Measurements from ENCODE around the gene MXD4.
"Not testable (repeated sequence)": the region's sequence is repeated elsewhere in the genome, so short reads cannot be mapped to it uniquely, and the experiment has no call there.

MXD4 gene

DNA sequence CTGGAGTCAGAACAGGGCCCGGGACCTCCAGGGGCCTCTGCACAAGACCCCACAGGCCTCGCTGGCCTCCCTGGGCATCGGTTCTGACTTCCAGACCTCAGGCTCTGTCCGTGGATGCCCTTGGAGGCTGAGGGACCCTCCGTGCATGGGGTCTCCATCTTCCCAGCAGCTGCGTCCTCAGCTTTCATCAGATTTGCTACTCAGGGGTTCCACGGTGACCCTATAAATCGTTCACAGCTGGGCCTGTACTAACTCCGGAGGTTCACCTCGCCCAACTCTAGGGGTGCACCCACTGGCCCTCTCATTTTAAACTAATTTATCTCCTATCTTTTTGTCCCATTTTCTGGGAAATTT, 13.1 kb upstream of the MXD4 start:
- DNase-seq (ENCODE audit: low read depth) = not testable (repeated sequence)

DNA sequence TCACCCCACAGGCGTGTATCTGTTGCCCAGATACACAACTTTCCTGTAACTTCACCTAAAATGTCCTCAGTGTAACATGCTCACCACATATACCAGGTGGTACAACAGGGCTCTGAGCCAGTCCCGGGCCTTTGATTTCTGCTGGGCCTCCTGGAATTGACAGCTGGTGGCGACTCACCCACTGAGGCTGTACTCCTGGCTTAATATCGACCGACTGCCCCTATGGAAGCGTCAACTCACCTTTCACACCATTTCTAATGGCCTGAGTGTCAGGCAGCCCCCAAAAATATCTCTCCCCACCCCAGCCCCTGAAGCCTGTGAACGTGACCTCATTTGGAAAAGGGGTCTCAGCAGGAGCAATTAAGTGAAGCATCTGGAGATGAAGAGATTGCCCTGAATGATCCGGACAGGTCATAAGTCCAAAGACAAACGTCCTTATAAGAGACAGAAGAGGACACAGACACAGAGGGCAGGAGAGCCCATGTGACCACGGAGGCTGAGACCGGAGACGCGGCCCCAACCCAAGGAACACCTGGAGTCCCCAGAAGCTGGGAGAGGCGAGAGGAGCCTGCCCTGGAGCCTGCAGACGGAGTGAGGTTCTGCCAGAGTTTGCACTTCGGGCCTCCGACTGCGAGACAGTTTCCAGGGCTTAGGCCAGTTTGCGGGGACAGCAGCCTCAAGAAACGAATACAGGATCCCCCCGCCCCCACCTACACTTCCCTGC, 12.6 kb upstream of the MXD4 start:
- no peak for DNase-seq (ENCODE audit: low read depth)

DNA sequence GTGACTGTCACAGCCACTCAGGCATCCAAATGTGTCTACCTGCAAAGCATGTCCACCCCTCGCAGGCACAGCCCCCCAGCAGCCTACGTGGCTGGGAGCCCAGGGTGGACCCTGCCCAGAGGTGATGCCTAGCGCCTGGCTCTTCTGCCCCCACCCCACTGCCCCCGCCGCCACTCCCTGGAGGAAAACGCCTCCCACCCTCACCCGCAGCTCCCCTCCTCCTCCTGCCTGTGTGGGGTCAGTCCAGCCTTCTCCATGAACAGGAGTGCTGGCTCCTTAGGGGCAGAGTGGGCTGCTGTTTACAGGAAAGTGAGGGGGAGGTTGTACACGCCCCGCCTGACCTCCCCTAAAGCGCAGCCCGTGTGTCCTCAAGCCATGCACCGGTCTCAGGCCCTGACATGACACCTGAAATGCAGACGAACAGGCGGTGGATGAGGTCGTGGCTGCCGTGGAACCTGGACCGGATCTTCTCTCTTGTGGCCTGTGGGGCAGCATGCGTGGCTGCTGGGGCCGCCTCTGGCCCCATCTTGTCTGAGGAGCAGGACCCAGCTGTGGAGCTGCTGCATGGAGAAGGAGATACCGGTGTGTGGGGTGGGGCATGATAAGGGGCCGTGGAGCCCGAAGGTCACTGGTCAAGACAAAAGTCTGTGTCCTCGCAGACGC, 11.9 kb upstream of the MXD4 start:
- DNase-seq (ENCODE audit: low read depth) = no peak

DNA sequence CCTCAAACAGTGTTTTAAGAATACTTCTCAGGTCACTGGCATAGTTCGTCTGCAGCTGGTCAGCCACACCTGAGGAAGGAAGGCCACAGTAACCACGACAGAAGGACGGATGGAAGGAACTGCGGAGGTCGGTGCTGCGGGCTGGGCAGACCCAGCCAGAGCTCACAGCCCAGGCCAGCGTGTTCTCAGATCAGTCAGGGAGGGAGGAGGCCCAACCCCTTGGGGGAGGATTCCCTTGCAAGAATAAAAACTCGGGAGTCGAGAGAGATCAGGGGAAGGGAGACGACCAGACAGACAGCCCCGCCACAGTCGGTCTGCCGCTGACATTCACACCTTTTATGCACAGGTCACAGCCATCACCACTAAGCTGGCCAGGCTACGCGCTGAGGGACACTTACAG, 11.3 kb upstream of the MXD4 start:
- no peak for DNase-seq (ENCODE audit: low read depth)

DNA sequence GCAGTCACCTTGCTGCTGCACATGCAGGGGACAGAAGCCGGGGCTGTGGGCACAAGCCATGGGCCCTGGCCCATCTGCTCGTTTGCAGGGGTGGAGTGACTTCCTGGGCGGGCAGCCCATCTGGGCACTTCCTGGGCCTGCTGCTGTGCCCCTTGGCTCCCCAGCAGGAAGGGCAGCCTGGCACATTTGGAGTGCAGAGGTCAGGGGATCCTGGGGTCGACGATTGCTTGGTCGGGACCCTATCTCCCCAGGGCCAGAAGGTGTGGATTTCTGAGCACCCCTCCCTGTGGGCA, 10.9 kb upstream of the MXD4 start:
- DNase-seq (ENCODE audit: low read depth) = no peak

DNA sequence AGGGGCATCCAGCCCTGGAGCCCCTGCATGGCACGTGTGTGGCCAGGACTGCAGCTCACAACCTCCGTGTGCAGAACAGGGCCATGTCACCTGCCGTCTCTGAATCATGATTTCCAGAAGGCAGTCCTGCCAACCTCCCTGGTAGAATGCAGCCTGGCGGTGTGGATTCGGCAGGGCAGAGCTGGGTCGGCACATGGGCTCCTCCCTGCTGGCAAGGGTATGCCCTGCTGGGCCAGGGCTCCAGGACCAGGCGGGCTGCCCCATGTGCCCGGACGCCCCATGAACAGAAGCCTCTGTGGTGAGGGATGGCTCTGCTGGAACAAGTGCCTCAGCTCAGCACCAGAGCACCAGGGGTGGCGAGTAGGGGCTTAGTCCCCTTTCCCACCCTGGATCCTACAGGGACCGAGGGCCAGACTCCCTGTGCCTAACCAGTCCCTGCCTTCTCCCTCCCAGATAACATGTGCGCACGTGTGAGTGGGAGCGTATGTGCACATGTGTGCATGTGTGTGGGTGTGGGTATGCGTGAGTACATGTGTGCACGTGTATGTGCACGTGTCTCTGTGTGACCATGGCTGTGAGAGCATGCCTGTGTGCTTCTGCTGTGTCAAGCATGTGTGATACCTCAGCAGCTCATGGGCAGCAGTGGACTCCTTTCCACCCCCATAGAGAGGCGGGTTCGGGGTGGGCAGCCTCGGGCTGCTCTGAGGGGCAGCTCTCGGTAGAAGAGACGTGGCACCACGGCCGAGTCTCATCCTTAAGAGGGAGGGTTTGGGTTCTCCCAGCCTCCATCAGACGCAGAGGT, 10.3 kb upstream of the MXD4 start:
- no peak for DNase-seq (ENCODE audit: low read depth)

DNA sequence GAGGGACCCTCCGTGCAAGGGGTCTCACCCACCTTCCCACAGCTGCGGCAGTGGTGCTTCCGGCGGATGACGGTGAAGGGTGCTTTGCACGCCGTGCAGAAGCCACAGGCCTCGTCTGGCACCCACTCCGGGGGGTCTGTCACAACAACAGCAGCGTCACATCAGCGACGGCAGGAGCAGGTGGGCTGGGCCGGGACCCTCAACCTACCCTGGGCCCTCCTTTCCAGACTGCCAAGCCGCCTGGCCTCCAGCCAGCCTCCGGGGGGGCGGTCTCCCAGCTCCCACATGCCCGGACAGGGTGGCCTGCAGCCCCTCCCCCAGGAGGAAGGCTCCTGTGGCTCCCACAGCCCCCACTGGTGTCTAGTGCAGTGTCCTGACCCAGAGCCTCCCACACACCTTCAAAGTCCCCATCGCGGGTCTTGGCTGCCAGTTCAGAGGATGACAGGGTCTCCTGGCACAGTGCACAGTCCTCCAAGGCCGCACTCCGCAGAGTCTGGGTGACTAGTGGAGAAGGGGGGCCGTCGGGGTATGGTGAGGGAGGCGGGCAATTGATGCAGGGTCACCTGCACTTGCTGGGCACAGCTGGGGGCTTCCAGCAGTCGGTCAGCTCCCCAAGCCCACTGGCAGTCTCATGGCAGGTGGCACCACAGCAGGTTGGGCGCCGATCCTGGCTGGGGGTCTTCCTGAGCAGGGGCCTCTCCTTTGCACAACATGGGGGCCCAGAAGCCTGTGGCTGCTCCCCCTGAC, 9.5 kb upstream of the MXD4 start:
- no peak for DNase-seq (ENCODE audit: low read depth)

DNA sequence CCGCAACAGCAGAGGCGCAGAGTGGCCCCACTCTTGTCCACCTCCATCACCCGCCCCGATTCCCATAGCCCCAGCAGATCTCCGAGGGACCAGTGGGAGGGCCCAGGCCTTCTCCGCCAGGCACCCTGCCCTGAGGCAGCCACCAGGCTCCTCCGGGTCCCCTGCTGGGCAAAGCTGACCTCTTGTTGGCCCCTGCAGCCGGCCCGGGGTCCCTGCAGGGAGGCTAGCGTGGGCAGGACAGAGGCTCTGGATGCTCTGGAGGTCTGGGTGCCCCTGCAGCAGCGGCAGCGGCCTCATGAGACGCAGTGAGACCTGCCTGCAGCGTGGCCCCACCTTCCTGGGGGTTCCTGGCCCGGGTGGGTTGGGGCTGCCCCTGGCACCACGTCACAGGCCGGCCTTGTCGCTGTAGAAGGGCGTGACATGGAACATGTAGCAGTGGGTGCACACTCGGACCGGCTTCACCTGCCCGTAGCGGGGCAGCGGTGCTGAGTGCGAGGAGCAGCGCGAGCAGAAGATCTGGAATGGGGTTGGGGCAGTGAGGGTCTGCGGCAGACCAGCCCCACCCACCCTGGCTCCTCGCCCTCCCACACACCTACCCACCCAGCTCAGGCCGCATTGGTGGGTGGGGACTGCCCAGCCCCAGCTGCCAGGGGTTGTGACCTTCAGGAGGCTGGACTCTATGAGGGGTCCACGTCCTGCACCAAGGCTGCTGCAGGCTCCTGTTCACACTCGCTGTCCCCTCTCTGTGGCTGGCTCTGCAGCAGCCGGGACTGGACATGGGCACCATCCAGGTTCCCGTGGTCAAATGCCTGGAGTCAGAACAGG, 8.6 kb upstream of the MXD4 start:
- no peak for DNase-seq (ENCODE audit: low read depth)

DNA sequence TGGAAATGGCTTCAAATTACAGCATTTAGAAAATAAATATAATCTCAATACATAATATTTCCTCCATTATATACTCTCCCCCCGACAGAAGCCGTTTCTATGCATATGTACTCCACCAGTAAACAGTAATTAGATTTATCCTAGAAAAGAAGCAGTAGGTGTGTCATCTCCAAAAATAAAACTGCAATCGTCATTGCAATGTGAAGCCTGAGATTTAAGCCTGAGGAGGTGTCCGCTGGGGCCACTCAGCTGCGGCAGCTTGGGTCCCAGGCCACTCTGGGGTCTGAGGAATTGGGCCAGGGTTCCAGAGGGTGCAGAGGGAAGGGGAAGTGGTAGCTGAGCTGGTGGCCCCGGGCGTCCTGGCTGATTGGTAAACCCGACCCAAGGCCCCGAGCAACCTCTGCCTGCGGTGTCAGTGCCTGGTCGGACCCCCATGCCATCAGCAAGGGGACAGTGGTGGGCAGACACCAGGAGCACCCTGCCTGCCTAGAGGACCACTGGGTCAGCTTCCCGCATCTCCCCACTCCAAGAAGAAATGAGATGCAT, 7.8 kb upstream of the MXD4 start:
- no peak for DNase-seq (ENCODE audit: low read depth)

DNA sequence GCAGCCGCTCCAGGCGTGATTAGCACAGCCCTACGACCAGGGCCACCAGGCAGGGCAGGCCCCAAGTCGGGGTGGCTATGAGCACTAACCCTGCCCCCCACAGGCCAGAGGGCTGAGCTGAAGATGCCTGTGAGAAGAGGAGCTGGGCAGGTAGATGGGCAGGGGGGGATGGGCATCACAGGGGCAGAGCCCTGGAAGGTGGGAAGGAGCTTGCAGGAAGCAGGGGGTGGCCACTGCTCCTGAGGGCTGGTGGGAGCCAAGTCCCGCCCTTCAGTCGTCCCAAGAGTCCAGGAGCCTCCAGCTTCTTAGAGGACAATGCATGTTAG, 7.3 kb upstream of the MXD4 start:
- no peak for DNase-seq (ENCODE audit: low read depth)

DNA sequence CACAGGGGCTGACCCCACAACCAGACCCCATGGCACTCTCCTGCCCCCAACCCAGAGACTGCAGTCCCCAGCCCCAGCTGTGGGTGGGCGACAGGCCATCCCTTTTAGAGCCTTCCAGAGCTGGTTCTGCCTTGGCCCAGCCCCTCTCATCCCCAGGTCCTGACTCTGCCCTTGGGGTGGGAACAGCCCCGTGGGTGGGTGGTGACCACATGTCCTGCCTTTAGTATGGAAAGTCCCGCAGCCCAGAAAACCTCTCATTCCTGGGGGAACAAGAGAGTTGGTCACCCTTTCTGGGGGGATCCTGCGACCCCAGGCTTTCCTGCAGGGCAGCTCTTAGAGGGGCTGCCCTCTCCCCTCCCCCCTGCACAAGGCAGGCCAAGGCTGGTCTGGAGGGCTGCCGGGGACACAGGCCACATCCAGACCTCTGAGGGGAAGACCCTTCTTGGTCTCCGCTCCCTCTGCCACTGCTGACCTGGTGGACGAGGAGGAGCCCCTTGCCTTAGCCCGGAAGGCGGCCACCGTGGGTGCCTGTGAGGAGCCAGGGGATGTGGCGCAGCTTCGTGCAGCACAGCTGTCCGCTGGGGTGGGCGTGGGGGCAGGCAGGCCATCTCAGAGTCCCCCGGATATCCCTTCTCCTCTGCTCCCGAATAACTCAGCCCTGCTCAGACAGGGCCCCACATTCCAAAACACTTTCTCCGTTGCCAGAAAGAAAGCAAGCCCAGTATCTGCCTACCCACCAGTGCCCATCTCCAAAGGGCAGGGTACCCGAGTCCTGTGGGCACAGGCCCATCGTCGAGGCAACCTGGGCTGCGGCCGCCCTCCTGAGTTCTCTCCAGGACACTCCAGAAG, 6.7 kb upstream of the MXD4 start:
- no peak for DNase-seq (ENCODE audit: low read depth)

DNA sequence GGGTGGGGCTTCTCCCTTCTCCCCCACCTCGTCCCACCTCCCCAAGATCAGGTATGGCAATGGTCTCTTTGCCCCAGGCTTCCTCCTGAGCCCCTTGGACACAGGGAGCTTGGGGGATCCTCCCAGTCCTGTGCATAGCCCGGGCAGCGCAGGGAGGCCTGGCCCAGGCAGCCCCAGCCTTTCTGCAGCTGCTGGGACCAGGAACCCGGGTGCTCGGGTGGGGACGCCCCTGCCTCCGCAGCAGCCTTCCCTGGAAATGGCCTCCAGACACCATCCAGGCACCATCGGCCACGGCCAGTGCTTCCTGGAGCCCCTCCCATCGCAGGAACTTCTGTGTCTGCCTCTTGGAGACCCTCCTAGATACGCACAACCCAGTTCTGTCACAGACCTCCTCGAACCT, 5.9 kb upstream of the MXD4 start:
- no peak for DNase-seq (ENCODE audit: low read depth)

DNA sequence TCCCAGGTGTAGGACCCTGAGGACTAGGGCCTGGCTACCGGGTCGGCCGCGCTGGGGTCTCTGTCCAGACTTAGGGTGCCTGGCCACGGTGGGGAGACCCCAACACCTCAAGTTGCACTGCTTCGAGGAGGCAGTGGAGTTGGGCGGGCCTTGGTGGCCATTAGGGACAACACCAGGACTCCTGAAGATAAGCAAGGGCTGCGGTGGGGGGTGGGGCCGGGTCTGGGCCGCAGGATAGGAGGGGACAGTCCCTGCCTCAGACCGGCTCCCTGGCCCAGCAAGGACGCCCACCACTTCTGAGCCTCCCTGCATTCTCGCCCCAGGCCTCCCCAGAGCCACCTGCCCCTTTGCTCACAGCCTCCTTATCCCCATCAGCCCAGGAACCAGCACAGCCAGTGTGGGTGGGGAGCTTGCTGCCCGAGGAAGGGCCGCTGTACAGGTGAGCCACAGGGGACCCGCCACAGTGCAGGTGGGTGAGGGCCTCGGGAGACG, 5.5 kb upstream of the MXD4 start:
- no peak for DNase-seq (ENCODE audit: low read depth)

DNA sequence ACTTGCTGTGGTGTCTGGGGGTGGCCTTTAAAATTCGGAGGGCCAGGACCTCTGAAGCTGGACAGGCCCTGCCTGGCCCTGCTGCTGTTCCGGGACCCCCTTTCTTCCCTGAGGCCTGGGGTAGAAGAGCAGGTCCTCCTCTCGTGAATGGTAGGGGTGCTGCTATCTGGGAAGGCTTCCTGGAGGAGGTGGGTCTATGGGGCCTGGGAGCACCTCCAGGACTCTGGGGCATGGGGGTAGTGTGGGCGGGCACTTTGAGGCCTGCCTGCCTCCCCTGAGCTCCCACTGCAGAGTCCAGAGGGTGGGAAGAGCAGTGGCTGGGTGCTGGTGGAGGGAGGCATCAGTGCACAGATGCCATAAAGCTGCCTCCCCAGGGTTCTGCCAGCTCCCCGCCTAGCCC, 4.9 kb upstream of the MXD4 start:
- DNase-seq (ENCODE audit: low read depth) = no peak

DNA sequence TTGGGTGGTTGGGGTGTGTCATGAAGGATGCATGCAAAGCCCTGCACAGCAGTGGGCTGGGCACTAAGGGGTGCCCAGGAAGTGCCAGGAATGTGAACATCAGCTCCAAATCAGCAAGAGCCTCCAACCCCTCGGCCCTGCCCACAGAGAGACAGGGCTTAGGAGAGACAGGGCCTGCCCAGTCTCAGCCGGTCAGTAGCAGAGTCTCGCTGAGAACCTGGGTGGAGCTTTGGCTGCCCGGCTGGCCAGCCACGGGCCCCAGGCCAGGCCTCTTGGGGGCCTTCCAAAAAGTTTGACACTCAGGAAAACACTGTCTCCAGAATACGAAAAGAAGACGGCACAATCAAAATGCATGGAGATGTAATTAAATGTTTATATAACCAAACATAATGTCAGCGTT, 4.3 kb upstream of the MXD4 start:
- peak; percentile 60 for DNase-seq (ENCODE audit: low read depth)

DNA sequence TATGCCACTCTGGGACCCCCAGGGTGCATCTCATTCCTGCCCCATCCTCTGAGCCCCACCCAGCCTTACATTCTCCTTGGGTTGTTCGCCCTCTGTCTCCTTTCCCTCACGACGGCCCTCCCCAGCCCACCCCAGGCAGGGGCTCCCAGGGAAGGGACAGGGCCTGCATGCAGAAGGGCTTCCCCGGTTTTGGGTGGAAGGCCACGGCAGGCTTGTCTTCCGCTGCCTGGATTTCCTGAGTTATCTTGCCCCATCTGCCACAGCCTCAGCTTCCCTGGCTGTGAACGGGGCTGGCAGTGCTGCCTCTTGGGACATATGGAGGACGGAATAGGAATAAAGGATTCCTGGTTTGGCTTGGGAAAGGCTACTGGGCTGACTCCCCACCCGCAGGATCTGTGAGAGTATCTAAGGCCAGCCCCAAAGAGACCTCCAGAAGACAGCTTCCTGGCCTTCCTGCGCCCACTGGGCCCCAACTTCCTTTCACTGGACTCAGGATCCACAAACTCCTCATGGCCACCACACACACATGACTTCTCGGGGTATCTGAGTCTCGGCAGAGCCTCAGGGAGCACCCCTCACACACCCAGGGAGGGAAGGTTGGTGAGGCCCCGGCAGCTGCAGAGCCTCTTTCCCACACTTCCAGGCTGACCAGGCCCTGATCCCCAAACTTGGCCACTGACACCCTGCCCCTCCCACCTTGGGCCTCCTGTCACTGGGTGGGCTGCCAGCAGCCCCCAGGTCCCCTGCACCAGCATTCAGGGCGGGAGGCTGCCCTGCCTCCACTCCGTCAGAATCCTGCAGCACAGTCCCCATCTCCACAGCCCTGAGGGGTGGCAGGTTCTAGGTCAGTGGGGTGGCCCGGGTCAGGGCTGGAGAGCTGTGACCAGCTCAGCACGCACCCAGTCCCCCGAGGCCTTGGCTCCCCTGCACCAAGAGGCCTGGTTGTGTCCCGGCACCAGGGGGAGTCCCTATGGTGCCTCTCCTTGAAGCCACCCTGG, 3.5 kb upstream of the MXD4 start:
- DNase-seq (ENCODE audit: low read depth) = no peak

DNA sequence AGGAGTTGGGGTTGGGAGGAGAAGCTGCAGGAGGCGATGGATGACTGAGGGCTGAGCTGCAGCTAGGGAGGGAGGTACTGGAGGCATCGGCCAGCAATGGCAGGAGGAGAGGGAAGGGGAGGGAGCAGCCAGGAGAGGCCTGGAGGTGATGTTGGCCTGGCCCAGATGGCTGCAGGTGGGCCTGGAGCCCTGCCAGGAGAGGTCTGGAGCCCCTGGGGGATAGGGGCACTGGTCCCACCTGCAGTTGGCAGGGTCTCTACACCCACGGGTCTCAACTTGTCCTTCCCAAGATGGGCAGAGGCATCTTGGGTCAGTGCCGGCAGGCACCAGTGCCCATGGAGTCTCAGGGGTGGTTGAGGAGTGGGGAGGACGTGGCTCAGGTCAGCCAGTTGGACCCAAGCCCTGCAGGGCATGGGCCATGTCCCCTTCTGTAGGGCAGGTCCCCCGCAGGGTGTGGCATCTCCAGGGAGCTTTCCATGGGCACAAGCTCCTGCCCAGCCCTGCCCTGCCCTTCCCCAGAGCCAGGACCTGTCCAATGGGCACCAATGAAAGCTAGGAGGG, 2.7 kb upstream of the MXD4 start:
- no peak for DNase-seq (ENCODE audit: low read depth)

DNA sequence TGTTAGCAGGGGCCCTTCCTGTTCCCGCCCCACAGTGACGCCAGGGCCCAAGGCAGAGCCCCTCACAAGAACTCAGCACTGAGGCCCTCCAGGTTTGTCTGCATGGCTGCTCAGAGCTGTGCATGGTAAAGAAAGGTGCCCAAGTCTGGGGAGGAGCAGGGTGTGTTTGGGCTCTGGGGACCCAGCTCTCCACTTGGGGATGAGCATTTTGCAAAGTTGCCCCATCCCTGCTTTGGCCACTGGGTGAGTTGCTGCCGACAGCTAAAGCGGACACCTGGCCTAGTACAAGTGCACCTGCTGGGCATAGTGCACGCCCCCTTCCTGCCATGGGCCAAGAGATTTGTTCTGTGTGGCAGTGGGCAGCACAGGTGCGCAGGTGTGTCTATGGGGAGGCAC, 2.0 kb upstream of the MXD4 start:
- DNase-seq (ENCODE audit: low read depth) = no peak

DNA sequence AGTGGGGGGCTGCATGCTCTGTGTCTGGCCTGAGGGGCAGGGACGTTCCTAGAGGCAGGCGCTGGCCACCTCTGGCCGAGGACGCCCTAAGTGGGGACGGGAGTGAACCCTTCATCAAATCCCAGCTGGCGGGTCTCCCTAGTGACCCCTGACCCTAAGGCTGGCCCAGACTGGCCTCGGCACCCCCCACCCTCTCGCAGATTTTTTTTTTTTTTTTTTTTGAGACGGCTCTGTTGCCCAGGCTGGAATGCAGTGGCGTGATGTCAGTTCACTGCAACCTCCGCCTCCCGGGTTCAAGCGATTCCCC, 988 bp upstream of the MXD4 start:
- DNase-seq (ENCODE audit: low read depth) = no peak

Measured in EH (cell line).